GM12878 (cell line): ENCODE data around the gene SP3. TPM values are rescaled to one million over a fixed set of nuclear protein-coding genes. Genes with fewer than 3 reads are reported as not detected.

Experiments used
- E2F4 ChIP-seq: IDR thresholded peaks from 2 replicates; pipeline ENCODE4 v1.6.1; 2012; ENCODE audit warnings: low read depth, low read length, improper control_type of control experiment
- EGR1 ChIP-seq, 2 experiments: IDR thresholded peaks; 1 replicate in 1 of 2; 2 replicates in 1 of 2; pipeline ENCODE4 v1.6.1; 2011 to 2012; ENCODE audit warnings: low read depth in 2 of 2, low read length in 2 of 2, borderline replicate concordance in 1 of 2, mild to moderate bottlenecking in 1 of 2, moderate library complexity in 1 of 2
- ESRRA ChIP-seq: IDR thresholded peaks from 2 replicates; pipeline ENCODE4 v1.6.1; 2012; ENCODE audit warnings: mild to moderate bottlenecking, low read length, improper control_type of control experiment
- HCFC1 ChIP-seq: fragments of 150-350 bp; IDR thresholded peaks from 2 replicates; pipeline ENCODE4 v1.6.1; 2014; ENCODE audit warnings: low read length
- HSF1 ChIP-seq: fragments of 150-350 bp; IDR thresholded peaks from 2 replicates; pipeline ENCODE4 v1.6.1; 2014; ENCODE audit warnings: mild to moderate bottlenecking, low read depth, low read length
- IKZF1 ChIP-seq: fragments of 450-650 bp; conservative IDR thresholded peaks from 2 replicates; pipeline ENCODE4 v1.6.1; 2017; ENCODE audit warnings: antibody characterized with exemption, mild to moderate bottlenecking
- IKZF2 ChIP-seq, 2 experiments: fragments of 450-650 bp; IDR thresholded peaks; 2 replicates each; pipeline ENCODE4 v1.6.1; 2017; ENCODE audit warnings: mild to moderate bottlenecking in 2 of 2, moderate library complexity in 2 of 2
- NFXL1 ChIP-seq: fragments of 450-650 bp; IDR thresholded peaks from 2 replicates; pipeline ENCODE4 v1.6.1; 2017; ENCODE audit warnings: antibody characterized with exemption, mild to moderate bottlenecking, borderline replicate concordance
- NR2C2 ChIP-seq: IDR thresholded peaks from 2 replicates; pipeline ENCODE4 v1.6.1; 2011; ENCODE audit warnings: borderline replicate concordance, low read depth; ENCODE audit not compliant: control insufficient read depth, insufficient read length
- POLR2AphosphoS2 ChIP-seq: IDR thresholded peaks from 2 replicates; pipeline ENCODE4 v1.6.1; 2011; ENCODE audit warnings: low read depth, mild to moderate bottlenecking, low read length, improper control_type of control experiment, moderate library complexity
- RCOR1 ChIP-seq: conservative IDR thresholded peaks from 2 replicates; pipeline ENCODE4 v1.6.1; 2012; ENCODE audit warnings: low read depth, low read length, improper control_type of control experiment
- RELB ChIP-seq: fragments of 450-650 bp; IDR thresholded peaks from 2 replicates; pipeline ENCODE4 v1.6.1; 2017; ENCODE audit warnings: low read depth, mild to moderate bottlenecking, moderate library complexity
- RUNX3 ChIP-seq: IDR thresholded peaks from 2 replicates; pipeline ENCODE4 v1.6.1; 2012; ENCODE audit warnings: low read length, inconsistent platforms
- SMAD1 ChIP-seq: fragments of 450-650 bp; IDR thresholded peaks from 2 replicates; pipeline ENCODE4 v1.6.1; 2018; ENCODE audit warnings: mild to moderate bottlenecking, low read depth; ENCODE audit not compliant: partially characterized antibody
- SMARCA5 ChIP-seq: fragments of 450-650 bp; IDR thresholded peaks from 2 replicates; pipeline ENCODE4 v1.6.1; 2017; ENCODE audit warnings: mild to moderate bottlenecking
- SRF ChIP-seq, 2 experiments: IDR thresholded peaks; 2 replicates each; pipeline ENCODE4 v1.6.1; 2011; ENCODE audit warnings: low read depth in 2 of 2, low read length in 2 of 2, mild to moderate bottlenecking in 1 of 2, moderate library complexity in 1 of 2
- TAF1 ChIP-seq: IDR thresholded peaks from 2 replicates; pipeline ENCODE4 v1.6.1; 2011; ENCODE audit warnings: mild to moderate bottlenecking, low read depth, low read length, borderline replicate concordance
- TARDBP ChIP-seq: IDR thresholded peaks from 2 replicates; pipeline ENCODE4 v1.6.1; 2016; ENCODE audit warnings: borderline replicate concordance
- TBL1XR1 ChIP-seq: IDR thresholded peaks from 2 replicates; pipeline ENCODE4 v1.6.1; 2012; ENCODE audit warnings: low read depth, low read length, improper control_type of control experiment
- ZNF217 ChIP-seq: fragments of 450-650 bp; IDR thresholded peaks from 2 replicates; pipeline ENCODE4 v1.6.1; 2017; ENCODE audit warnings: antibody characterized with exemption, mild to moderate bottlenecking
- ZNF274 ChIP-seq: IDR thresholded peaks from one replicate; pipeline ENCODE4 v1.8.0; 2011; ENCODE audit not compliant: insufficient read length, insufficient read depth
- ZSCAN29 ChIP-seq: fragments of 450-650 bp; IDR thresholded peaks from 2 replicates; pipeline ENCODE4 v1.6.1; 2017; ENCODE audit warnings: mild to moderate bottlenecking, moderate library complexity
- ZZZ3 ChIP-seq: IDR thresholded peaks from 2 replicates; pipeline ENCODE4 v1.6.1; 2011; ENCODE audit warnings: low read depth; ENCODE audit not compliant: control insufficient read depth, insufficient read length
- polyA plus RNA-seq, 11 experiments: library from polyadenylated mRNA; depleted of rRNA in 4 of 11; unstranded in 6 of 11; stranded (reverse) in 5 of 11; fragments of >200 nt; fragmentation: Nextera tagmentation in 4 of 11; fragmentation: Illumina TruSeq in 1 of 11; extraction: Ambion mirVana in 4 of 11; extraction: Trizol in 1 of 11; gene quantifications; 1 replicate in 1 of 11; 2 replicates in 10 of 11; pipeline versions ENCODE4 v1.2.1 to v1.2.3, GENCODE V29; 2011 to 2016; ENCODE audit warnings: inconsistent platforms in 2 of 11, missing spikeins in 2 of 11, low read depth in 1 of 11
- total RNA-seq, 4 experiments: library from RNA; depleted of rRNA in 3 of 4; stranded (reverse); fragments of >200 nt in 3 of 4; fragmentation: Illumina TruSeq in 1 of 4; extraction: Trizol in 1 of 4; gene quantifications; 2 replicates each; pipeline versions ENCODE4 v1.2.1 to v1.2.3, GENCODE V29; 2013 to 2021
- TF ChIP-seq, protein P1 (sequence below): IDR thresholded peaks from 2 replicates; pipeline ENCODE4 v1.6.1; 2012; ENCODE audit warnings: low read depth, low read length, improper control_type of control experiment
- TF ChIP-seq, protein P2 (sequence below): fragments of 450-650 bp; IDR thresholded peaks from 2 replicates; pipeline ENCODE4 v1.6.1; 2017; ENCODE audit warnings: borderline replicate concordance

Gene SP3
- total and polyA plus RNA-seq, 10 of the 15 experiments (the other 5 are each of a cell fraction or from before 2014, with no cell fraction given): 9.9 to 87.6 (median 52.4) TPM

GRCh38 chr2:173898178-173898668 lies 67.0 kb downstream of the SP3 start (continued):
- TF ChIP-seq ZZZ3: no peak
- TF ChIP-seq TAF1: no peak
- no peak for TF ChIP-seq ZNF274
- TF ChIP-seq RCOR1: no peak
- TF ChIP-seq, protein P1, sequence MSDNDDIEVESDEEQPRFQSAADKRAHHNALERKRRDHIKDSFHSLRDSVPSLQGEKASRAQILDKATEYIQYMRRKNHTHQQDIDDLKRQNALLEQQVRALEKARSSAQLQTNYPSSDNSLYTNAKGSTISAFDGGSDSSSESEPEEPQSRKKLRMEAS: no peak
- TF ChIP-seq HSF1: no peak
- 0 out of 4 replicates have a peak, but pooled peaks of 1 of the 2 experiments have one; percentile 27 for TF ChIP-seq SRF (IDR thresholded peaks at IDR 0.05; ENCODE audit: low read depth in 2 of 2, low read length in 2 of 2)
- TF ChIP-seq SMARCA5: 0 out of 2 replicates have a peak, but pooled peaks have one; percentile 12
- TF ChIP-seq POLR2AphosphoS2: 0 out of 2 replicates have a peak, but pooled peaks have one; percentile 12
- TF ChIP-seq EGR1 (IDR thresholded peaks at IDR 0.05; ENCODE audit: borderline replicate concordance in 1 of 2, low read depth in 2 of 2, low read length in 2 of 2): no peak
- TF ChIP-seq, protein P2, sequence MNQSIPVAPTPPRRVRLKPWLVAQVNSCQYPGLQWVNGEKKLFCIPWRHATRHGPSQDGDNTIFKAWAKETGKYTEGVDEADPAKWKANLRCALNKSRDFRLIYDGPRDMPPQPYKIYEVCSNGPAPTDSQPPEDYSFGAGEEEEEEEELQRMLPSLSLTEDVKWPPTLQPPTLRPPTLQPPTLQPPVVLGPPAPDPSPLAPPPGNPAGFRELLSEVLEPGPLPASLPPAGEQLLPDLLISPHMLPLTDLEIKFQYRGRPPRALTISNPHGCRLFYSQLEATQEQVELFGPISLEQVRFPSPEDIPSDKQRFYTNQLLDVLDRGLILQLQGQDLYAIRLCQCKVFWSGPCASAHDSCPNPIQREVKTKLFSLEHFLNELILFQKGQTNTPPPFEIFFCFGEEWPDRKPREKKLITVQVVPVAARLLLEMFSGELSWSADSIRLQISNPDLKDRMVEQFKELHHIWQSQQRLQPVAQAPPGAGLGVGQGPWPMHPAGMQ: no peak
- no peak for TF ChIP-seq HCFC1
- no peak for TF ChIP-seq ZNF217
- TF ChIP-seq TARDBP: no peak
- no peak for TF ChIP-seq ZSCAN29
- TF ChIP-seq RUNX3: peak; percentile 81
- no peak for TF ChIP-seq TBL1XR1
- TF ChIP-seq ESRRA: no peak
- TF ChIP-seq NFXL1: no peak
- TF ChIP-seq IKZF2 (IDR thresholded peaks at IDR 0.05): peak; percentile 90 to 92
- TF ChIP-seq NR2C2: no peak
- TF ChIP-seq RELB: peak; percentile 88
- TF ChIP-seq E2F4: no peak
- TF ChIP-seq SMAD1: no peak
- peak; percentile 88 for TF ChIP-seq IKZF1
